Esophagus (tissue), 2 donors: ENCODE results near the gene ALKBH6. TPM values are rescaled to one million over a fixed set of nuclear protein-coding genes. Genes with fewer than 3 reads are reported as not detected.
A peak's percentile ranks its signal among the peaks of the same experiment; 100 is the strongest.
"Not testable (repeated sequence)": the region's sequence is repeated elsewhere in the genome, so short reads cannot be mapped to it uniquely, and the experiment has no call there.

Source experiments
- H3K27ac ChIP-seq, 2 donors: one replicate each; pipeline ENCODE4 v1.5.1; 2013; ENCODE audit warnings: low read depth in 2 of 2, mild to moderate bottlenecking in 2 of 2, inconsistent platforms in 1 of 2, low read length in 1 of 2, moderate library complexity in 1 of 2
- H3K27me3 ChIP-seq, 2 donors: one replicate each; pipeline ENCODE4 v1.6.1; 2013; ENCODE audit warnings: low read length in 2 of 2, control low read depth in 1 of 2, mild to moderate bottlenecking in 1 of 2; ENCODE audit not compliant: insufficient read depth in 2 of 2, control insufficient read depth in 1 of 2
- H3K36me3 ChIP-seq, 2 donors: one replicate each; pipeline ENCODE4 v1.6.1; 2013; ENCODE audit warnings: low read length in 1 of 2; ENCODE audit not compliant: control insufficient read depth in 2 of 2, insufficient read depth in 2 of 2
- H3K4me1 ChIP-seq, 2 donors: one replicate each; pipeline ENCODE4 v1.6.1; 2013; ENCODE audit warnings: low read length in 1 of 2; ENCODE audit not compliant: control insufficient read depth in 2 of 2, insufficient read depth in 2 of 2
- H3K4me3 ChIP-seq, 2 donors: one replicate each; pipeline ENCODE4 v1.5.1; 2013; ENCODE audit warnings: low read length in 2 of 2, mild to moderate bottlenecking in 2 of 2, low read depth in 1 of 2, moderate library complexity in 1 of 2
- H3K9me3 ChIP-seq, 2 donors: one replicate each; pipeline ENCODE4 v1.6.1; 2013; ENCODE audit warnings: mild to moderate bottlenecking in 2 of 2, low read depth in 1 of 2, low read length in 1 of 2, moderate library complexity in 1 of 2; ENCODE audit not compliant: control insufficient read depth in 2 of 2, insufficient read depth in 1 of 2
- WGBS, 2 donors: extraction: QIAGEN DNeasy Blood & Tissue Kit; methylation state at CpG; one replicate each; pipeline ENCODE4 v1.1.7; 2013; 5-methylcytosine and 5-hydroxymethylcytosine counted together
- polyA plus RNA-seq, 2 donors: library from polyadenylated mRNA; stranded (reverse); fragments of 200-250 nt; gene quantifications; one replicate each; pipeline ENCODE4 v1.2.3, GENCODE V29; 2013
- donor health status: healthy with polysubstance abuse.
- donor health status: Bipolar disorder and iron deficiency.

The ALKBH6 gene
- polyA plus RNA-seq, 2 donors, result 15.9 to 19.2 TPM

DNA sequence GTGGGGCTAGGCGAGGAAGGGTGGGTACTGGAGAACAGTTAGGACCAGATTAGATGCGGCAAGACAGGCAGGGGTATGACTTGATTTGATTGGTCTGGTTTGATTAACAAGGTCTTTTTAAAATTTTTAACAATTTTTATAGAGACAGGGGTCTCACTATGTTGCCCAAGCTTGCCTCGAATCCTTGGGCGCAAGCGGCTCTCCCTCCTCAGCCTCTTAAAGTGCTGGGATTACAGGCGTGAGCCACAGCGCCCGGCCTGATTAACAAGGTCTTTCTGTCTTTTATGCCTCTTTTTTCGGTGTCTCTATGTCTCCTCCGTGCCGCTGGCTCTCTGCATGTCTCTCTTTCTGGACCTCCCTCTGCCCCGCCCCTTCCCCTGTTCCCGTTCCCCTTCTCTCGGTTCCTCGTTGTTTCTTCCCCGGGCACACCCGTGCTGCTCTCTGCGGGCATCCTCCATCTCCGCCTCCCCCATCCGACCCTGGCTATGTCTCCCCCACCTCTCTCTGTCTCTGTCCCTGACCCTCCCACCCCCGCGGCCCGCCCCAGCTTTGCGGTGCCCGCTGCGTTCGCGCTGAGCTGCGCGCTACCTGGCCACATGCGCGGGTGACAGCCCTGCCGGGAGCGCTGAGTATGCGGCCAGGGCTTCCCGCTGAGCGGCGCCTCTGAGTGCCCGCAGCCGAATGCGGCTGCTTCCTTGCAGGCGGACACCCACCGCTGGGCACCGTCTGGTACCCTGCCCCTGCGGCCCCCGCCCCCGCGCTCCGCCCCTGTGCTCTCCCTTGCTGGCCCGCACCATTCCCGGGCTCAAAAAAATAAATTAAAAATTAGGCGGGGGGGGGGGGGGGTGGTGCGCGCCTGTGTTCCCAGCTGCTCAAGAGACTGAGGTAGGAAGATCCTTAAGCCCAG lies 27.1 kb downstream of the ALKBH6 start:
- WGBS, 2 donors, result 7 to 9% methylated on average over 54 of the region's 54 CpGs
- Histone ChIP-seq H3K4me3 (peak overlapping the region; percentile 2 to 34), H3K9me3 (no peaks in the 10 kb centered on the region), H3K27me3 (no peaks in the 10 kb centered on the region), H3K36me3 (no peaks in the 10 kb centered on the region), H3K27ac (no peak overlapping the region), H3K4me1 (no peaks in the 10 kb centered on the region)

DNA sequence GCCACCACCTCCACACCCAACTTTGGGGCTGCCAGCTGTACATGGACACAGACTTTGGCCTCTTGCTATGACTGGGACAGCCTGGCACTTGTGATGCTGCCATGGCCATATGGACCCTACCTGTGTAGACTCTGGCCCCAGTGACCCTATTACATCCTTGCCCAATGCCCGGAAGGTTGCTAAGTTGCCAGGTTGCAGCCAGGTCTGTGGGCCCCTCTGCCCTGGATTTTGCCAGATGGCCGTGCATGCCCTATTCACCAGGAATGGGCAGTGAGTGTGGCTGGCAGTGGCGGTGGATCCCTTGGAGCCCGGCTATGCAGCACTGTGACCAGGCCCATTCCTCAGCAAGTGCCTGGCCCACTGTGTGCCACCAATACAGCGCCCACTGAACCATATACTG lies 27.9 kb downstream of the ALKBH6 start:
- Histone ChIP-seq H3K36me3 (no peaks in the 10 kb centered on the region), H3K27ac (no peak overlapping the region), H3K4me1 (no peaks in the 10 kb centered on the region), H3K4me3 (no peak overlapping the region), H3K9me3 (no peaks in the 10 kb centered on the region), H3K27me3 (no peaks in the 10 kb centered on the region)
- 87 to 92% methylated on average over 5 of the region's 5 CpGs for WGBS, 2 donors

DNA sequence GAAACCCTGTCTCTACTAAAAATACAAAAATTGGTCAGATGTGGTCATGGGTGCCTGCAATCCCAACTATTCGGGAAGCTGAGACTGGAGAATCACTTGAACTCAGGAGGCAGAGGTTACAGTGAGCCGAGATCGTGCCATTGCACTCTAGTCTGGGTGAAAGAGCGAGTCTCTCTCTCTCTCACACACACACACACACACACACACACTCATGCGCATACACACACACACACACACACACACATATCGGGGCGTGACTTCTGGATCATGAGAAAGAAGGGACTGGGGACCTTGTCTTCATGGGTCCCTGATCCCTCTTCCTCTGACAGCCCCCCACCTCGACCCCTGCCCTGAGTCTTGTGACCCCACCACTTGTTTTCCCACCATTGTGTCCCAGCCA lies 30.8 kb downstream of the ALKBH6 start:
- H3K4me3 ChIP-seq, result no peak overlapping the region
- no peaks in the 10 kb centered on the region for H3K27me3 ChIP-seq
- H3K27ac ChIP-seq, result no peak overlapping the region
- 71 to 80% methylated on average over 8 of the region's 8 CpGs for WGBS, 2 donors
- H3K36me3 ChIP-seq, result no peaks in the 10 kb centered on the region
- no peaks in the 10 kb centered on the region for H3K4me1 ChIP-seq
- no peaks in the 10 kb centered on the region for H3K9me3 ChIP-seq

DNA sequence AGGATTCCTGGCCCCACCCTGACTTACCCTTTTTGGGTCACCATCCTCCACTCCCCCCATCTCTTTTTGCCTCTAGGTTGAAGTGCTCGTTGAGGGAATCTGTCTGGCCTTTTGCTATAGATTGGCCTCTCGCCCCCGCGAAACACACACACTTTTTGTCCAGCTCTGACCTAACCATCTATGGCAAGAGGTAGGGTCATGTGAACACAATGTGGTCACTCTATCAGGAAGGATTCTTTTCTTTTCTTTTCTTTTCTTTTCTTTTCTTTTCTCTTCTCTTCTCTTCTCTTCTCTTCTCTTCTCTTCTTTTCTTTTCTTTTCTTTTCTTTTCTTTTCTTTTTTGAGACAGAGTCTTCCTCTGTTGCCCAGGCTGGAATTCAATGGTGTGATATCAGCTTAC lies 33.0 kb downstream of the ALKBH6 start:
- H3K36me3 ChIP-seq, H3K4me3 ChIP-seq, H3K4me1 ChIP-seq, H3K27me3 ChIP-seq, H3K27ac ChIP-seq, H3K9me3 ChIP-seq: not testable (repeated sequence)
- WGBS, 2 donors, result 83 to 85% methylated on average over 4 of the region's 4 CpGs

DNA sequence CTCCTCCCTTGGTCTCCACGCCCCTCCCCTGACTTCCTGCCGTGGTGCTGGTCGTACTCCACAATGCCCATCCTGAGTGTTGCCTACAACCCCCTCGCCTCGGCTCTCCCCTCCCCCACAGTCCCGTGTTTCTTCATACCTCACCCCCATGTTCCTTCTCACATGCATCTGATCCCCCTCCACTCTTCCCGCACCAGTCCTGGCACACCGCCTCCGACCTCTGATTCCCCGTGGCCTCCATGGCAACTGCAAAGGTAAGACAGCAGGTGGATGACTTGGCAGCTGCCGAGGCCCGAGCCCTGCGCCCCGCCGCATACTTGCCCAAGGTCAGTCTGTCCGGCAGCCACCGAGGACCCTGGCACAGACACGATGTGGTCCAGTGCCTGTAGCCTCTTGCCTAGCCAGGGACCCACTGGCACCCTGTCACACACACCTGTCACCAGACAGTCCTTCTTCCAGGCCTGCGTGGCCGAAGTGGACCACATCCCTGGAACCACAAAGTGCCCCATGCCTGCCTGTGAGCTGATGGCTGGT lies 35.1 kb downstream of the ALKBH6 start:
- 62 to 63% methylated on average over 20 of the region's 20 CpGs for WGBS, 2 donors
- H3K4me1 ChIP-seq, result no peaks in the 10 kb centered on the region
- H3K27ac ChIP-seq, result no peak overlapping the region
- H3K27me3 ChIP-seq, result no peaks in the 10 kb centered on the region
- no peaks in the 10 kb centered on the region for H3K9me3 ChIP-seq
- no peaks in the 10 kb centered on the region for H3K36me3 ChIP-seq
- no peak overlapping the region for H3K4me3 ChIP-seq

DNA sequence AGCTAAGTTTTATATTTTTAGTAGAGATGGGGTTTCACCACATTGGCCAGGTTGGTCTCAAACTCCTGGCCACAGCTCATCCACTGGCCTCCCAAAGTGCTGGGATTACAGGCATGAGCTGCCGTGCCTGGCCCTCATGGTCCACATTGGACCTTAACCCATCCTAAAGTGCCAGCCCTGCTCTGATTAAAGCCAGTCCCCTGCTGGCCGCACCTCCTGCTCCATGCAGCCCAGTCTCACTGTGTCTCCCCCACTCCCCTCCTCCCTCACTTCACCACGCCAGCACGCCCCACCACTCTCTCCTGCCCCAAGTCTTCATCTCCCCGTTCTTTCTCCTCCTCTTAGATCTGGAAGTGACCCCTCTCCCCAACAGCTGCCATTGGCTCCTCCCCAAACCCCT lies 35.7 kb downstream of the ALKBH6 start:
- Histone ChIP-seq H3K4me3 (no peak overlapping the region), H3K36me3 (no peaks in the 10 kb centered on the region), H3K27me3 (no peaks in the 10 kb centered on the region), H3K4me1 (no peaks in the 10 kb centered on the region), H3K27ac (no peak overlapping the region), H3K9me3 (no peaks in the 10 kb centered on the region)
- 45 to 50% methylated on average over 5 of the region's 5 CpGs for WGBS, 2 donors

DNA sequence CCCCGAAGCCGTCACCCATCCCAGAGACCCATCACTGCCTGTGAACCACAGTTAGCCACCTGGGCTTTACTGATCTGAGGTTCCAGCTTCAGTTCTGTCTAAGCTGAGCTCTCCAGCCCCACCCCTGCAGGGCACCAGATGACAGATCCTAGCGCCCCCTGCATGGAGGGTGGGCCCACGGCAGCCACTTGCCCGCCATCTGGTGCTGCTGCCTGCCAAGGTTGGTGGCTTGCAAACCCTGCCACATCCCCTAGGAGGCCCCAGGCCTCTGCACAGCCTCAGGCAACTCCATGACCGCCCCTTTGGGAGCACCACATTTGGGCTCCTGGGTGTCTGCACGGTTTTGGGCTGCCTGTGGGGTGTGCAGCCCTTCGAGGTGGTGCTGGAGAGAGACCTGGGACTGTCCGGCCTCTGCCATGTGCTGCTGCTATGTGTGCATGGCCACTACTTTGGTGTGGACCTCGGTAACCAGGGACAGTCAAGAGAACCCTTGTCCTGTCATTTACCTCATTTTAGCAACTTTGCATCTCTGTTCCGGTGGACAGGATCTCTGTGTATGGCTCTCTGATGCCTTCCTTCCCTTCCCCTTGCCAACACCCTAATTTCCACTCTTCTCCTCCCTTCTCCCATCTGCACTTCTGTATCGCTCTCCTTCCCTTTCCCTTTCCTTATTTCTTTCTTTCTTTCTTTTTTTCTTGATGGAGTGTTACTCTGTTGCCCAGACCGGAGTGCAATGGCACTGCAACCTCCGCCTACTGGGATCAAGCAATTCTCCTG lies 36.4 kb downstream of the ALKBH6 start:
- no peak overlapping the region for H3K27ac ChIP-seq
- H3K4me3 ChIP-seq, result no peak overlapping the region
- no peaks in the 10 kb centered on the region for H3K9me3 ChIP-seq
- H3K27me3 ChIP-seq, result no peaks in the 10 kb centered on the region
- no peaks in the 10 kb centered on the region for H3K36me3 ChIP-seq
- 52 to 56% methylated on average over 14 of the region's 14 CpGs for WGBS, 2 donors
- H3K4me1 ChIP-seq, result no peaks in the 10 kb centered on the region

DNA sequence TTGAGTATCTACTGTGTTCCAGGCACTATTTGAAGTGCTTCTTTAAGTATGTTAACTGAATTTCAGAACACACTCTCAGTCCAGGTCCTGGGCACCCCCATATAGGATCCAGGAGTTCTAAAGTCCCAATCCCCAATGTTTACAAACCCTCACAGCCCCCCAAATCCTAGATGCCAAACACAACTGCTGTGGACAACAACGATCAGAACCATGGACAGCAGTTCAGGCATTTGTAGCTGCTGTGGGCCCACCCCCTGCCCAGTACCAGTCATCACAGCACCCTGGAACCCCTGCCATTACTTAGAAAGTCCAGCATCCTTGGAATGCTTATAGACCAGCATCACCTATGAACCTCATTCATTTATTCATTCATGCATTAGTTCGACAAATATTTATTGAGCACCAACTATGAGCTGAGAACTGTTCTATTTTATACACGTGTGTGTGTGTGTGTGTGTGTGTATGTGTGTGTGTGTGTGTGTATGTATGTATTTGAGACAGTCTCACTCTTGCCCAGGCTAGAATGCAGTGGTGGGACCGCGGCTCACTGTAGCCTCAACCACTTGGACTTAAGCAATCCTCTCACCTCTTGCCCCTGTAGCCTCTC lies 38.3 kb downstream of the ALKBH6 start:
- Histone ChIP-seq H3K9me3 (no peaks in the 10 kb centered on the region), H3K4me1 (no peaks in the 10 kb centered on the region), H3K27me3 (no peaks in the 10 kb centered on the region), H3K4me3 (no peak overlapping the region), H3K27ac (no peak overlapping the region), H3K36me3 (no peaks in the 10 kb centered on the region)
- WGBS, 2 donors, result 32 to 41% methylated on average over 5 of the region's 5 CpGs

DNA sequence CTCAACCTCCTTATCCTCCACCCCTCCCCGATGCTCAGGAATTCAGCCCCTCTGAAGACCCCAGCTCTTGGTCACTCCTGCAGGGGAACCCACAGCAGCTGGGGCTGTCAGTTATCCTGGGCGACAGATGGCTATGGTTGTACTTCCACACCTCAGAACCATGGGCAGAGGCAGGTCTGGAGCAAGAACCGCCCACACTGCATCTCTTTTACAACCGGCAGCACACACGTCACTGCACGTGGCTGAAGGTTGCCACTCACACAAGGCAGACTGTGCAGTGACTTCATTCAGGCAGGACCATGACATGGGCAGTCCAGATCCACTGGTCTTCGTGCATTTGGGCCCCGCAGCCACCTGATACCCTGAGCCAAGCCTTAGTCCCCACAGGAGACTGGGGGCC lies 40.5 kb downstream of the ALKBH6 start:
- WGBS, 2 donors, result 39 to 42% methylated on average over 8 of the region's 8 CpGs

More for the DNA sequence above, 40.5 kb downstream of the ALKBH6 start:
- Histone ChIP-seq H3K27me3 (no peaks in the 10 kb centered on the region), H3K4me3 (no peak overlapping the region), H3K36me3 (no peaks in the 10 kb centered on the region), H3K9me3 (no peaks in the 10 kb centered on the region), H3K4me1 (no peaks in the 10 kb centered on the region), H3K27ac (no peak overlapping the region)
